Measurements from ENCODE around the gene SLAMF6. TPM values are rescaled to one million over a fixed set of nuclear protein-coding genes. Genes with fewer than 3 reads are reported as not detected.

The SLAMF6 gene
- total RNA-seq, 1 donor from 2014 or later = not detected

Other genes with a start within 250 kb of the SLAMF6 start
- 27.1 and 28.9 TPM in 2 replicates for gene PEX19, start 238.1 kb downstream of the SLAMF6 start, total RNA-seq
- 277 and 334 TPM in 2 replicates for gene COPA, start 180.0 kb downstream of the SLAMF6 start, total RNA-seq
- gene NCSTN, start 179.9 kb downstream of the SLAMF6 start, total RNA-seq = 73.3 and 102 TPM in 2 replicates
- under 0.01 TPM in 1 of 2 replicates, not detected in the other for gene NHLH1, start 156.2 kb downstream of the SLAMF6 start, total RNA-seq
- not detected in 2 replicates for gene VANGL2, start 122.7 kb downstream of the SLAMF6 start, total RNA-seq
- not detected in 2 replicates for gene CD84, start 56.2 kb upstream of the SLAMF6 start, total RNA-seq
- gene SLAMF1, start 123.8 kb upstream of the SLAMF6 start, total RNA-seq = not detected in 2 replicates
- gene CD48, start 188.6 kb upstream of the SLAMF6 start, total RNA-seq = not detected in 2 replicates
- not detected in 2 replicates for gene SLAMF7, start 216.0 kb upstream of the SLAMF6 start, total RNA-seq

All from pulmonary artery endothelial cell (primary cell).